ENCODE results near the gene NES.

NES gene

DNA sequence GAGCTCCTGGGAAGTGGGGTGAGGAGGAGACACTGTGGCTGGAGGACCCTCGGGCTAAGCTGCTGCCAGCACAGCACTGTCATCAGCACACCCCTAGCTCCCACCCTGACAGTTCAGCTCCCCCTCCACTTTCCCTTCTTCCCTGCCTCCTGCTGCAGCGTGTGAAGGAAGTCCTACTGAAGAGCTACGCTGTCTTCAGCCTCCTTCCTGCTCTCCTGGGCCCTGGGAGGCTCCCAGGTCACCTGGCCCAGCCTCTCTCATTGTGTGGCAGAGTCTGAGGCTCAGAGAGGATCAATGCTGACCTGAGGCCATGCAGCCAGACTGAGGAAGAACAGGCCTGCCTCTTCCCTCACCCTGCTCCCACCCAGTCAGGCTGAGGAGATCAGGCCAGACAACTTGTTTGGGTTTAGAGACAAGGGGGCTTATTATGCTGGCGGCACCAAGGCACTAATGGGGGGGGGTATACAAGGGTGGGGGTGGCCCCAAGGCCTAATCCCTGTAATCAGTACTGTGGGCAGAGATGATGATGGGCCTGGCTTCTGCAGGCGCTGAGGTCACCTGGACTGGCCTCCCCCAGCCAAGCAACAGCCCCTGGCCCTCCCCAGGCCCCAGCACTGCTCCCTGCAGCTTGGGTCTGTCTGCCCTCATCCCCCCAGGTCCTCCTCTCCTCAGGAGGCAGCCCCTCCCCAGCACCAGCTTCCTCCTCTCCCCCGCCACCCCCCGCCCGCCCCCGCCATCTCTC is 9.1 kb downstream of the NES start:
- H3K4me3 ChIP-seq (ENCODE audit: low read length), result no peak overlapping the region
- TF ChIP-seq, protein P1, sequence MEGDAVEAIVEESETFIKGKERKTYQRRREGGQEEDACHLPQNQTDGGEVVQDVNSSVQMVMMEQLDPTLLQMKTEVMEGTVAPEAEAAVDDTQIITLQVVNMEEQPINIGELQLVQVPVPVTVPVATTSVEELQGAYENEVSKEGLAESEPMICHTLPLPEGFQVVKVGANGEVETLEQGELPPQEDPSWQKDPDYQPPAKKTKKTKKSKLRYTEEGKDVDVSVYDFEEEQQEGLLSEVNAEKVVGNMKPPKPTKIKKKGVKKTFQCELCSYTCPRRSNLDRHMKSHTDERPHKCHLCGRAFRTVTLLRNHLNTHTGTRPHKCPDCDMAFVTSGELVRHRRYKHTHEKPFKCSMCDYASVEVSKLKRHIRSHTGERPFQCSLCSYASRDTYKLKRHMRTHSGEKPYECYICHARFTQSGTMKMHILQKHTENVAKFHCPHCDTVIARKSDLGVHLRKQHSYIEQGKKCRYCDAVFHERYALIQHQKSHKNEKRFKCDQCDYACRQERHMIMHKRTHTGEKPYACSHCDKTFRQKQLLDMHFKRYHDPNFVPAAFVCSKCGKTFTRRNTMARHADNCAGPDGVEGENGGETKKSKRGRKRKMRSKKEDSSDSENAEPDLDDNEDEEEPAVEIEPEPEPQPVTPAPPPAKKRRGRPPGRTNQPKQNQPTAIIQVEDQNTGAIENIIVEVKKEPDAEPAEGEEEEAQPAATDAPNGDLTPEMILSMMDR (IDR thresholded peaks at IDR 0.05; ENCODE audit: low read length), result no peak
- TF ChIP-seq EZH2phosphoT487 (IDR thresholded peaks at IDR 0.05; ENCODE audit: low read length) (no peak), EZH2 (optimal IDR thresholded peaks at IDR 0.05; ENCODE audit: low read depth, low read length) (no peak)
- H3K4me2 ChIP-seq (ENCODE audit: low read depth, low read length), result no peak overlapping the region
- H2AFZ ChIP-seq (ENCODE audit: low read length), result no peak overlapping the region
- no peak overlapping the region for H3K9ac ChIP-seq (ENCODE audit: low read length)
- H3K36me3 ChIP-seq (replicated peaks; ENCODE audit: insufficient read depth, low read length), result no peaks in the 10 kb centered on the region
- H3K9me3 ChIP-seq (replicated peaks; ENCODE audit: insufficient read depth, low read length), result no peaks in the 10 kb centered on the region
- no peaks in the 10 kb centered on the region for H3F3A ChIP-seq (ENCODE audit: insufficient read depth, low read length)
- no peaks in the 10 kb centered on the region for H4K20me1 ChIP-seq (ENCODE audit: insufficient read depth, low read length)
- H3K27me3 ChIP-seq (replicated peaks; ENCODE audit: insufficient read depth, low read length), result peaks cover 34% of the 10 kb centered on the region
- H3K79me2 ChIP-seq (ENCODE audit: low read length), result no peaks in the 10 kb centered on the region
- H3K27ac ChIP-seq (ENCODE audit: low read length), result no peak overlapping the region
- peaks cover 25% of the 10 kb centered on the region for H3K4me1 ChIP-seq (ENCODE audit: low read length)
- no peak for DNase-seq
- no peaks in the 10 kb centered on the region for H3K9me2 ChIP-seq (replicated peaks; ENCODE audit: insufficient read depth, low read length)

DNA sequence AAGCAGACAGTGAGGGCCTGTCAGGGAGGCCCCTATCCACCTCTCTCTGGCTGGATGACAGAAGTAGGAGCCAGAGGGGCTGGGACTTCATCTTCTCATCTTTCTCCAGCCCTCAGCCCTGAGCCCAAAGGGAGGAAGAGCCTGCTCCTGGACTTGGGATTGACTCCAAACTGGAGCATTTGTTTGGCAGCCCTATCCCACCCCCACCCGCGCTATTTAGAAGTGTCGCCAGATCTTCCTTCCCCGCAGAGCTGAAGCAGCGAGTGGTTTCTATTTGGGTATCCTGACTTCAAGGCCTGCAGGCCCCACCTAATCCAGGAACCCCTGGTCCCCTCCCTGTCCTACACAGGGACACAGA is 9.6 kb downstream of the NES start:
- Histone ChIP-seq H3K27me3 (replicated peaks; ENCODE audit: insufficient read depth, low read length) (peaks cover 28% of the 10 kb centered on the region), H4K20me1 (ENCODE audit: insufficient read depth, low read length) (no peaks in the 10 kb centered on the region), H3K9me2 (replicated peaks; ENCODE audit: insufficient read depth, low read length) (no peaks in the 10 kb centered on the region), H3K79me2 (ENCODE audit: low read length) (no peaks in the 10 kb centered on the region), H3F3A (ENCODE audit: insufficient read depth, low read length) (no peaks in the 10 kb centered on the region), H3K9me3 (replicated peaks; ENCODE audit: insufficient read depth, low read length) (no peaks in the 10 kb centered on the region), H2AFZ (ENCODE audit: low read length) (no peak overlapping the region), H3K9ac (ENCODE audit: low read length) (no peak overlapping the region), H3K4me1 (ENCODE audit: low read length) (peaks cover 31% of the 10 kb centered on the region), H3K36me3 (replicated peaks; ENCODE audit: insufficient read depth, low read length) (no peaks in the 10 kb centered on the region), H3K4me3 (ENCODE audit: low read length) (no peak overlapping the region), H3K4me2 (ENCODE audit: low read depth, low read length) (no peak overlapping the region), H3K27ac (ENCODE audit: low read length) (no peak overlapping the region)
- DNase-seq, result no peak
- TF ChIP-seq EZH2phosphoT487 (IDR thresholded peaks at IDR 0.05; ENCODE audit: low read length) (no peak), EZH2 (optimal IDR thresholded peaks at IDR 0.05; ENCODE audit: low read depth, low read length) (no peak)
- TF ChIP-seq, protein P1 (IDR thresholded peaks at IDR 0.05; ENCODE audit: low read length), result no peak

DNA sequence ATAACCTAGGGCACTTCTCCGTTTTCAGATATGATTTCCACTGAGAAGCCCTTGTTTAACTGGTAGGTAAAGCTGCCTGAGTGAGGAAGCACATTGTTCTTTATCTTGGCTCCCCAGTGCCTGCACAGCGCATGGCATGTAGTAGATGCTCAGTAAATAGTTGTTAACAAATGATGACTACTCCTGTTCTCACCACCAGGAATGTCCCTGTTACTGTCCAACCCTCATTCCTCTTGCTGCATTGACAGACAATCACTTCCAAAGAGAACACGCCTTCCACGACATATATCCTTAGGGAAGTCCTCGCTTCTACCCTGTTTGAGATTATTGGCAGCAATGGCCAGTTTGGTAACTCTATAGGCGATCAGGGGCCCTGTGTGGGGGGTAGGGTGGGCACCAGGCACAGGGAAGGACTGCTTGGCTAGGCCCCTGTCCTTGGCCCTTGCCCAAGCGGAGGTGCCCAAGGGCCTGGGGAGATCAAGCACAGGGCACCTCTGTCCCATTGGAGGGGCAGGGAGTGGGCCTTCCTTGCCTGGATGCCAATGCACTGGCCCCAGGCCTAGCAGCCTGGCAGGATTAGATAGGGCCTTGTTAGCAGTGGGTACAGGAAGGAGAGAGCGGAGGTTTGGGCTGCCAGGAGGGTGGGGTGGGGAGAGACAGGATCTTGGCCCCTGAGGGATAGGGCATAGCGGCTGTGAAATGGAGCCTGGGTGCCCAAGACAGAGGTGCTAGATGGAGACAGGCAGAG is 10.2 kb downstream of the NES start:
- Histone ChIP-seq H3K4me2 (ENCODE audit: low read depth, low read length) (no peak overlapping the region), H3K79me2 (ENCODE audit: low read length) (no peaks in the 10 kb centered on the region), H3F3A (ENCODE audit: insufficient read depth, low read length) (peaks cover 5% of the 10 kb centered on the region; the same call in 1 of the 2 replicates), H3K4me3 (ENCODE audit: low read length) (no peak overlapping the region), H2AFZ (ENCODE audit: low read length) (no peak overlapping the region), H4K20me1 (ENCODE audit: insufficient read depth, low read length) (no peaks in the 10 kb centered on the region), H3K9me3 (replicated peaks; ENCODE audit: insufficient read depth, low read length) (no peaks in the 10 kb centered on the region), H3K27me3 (replicated peaks; ENCODE audit: insufficient read depth, low read length) (peaks cover 23% of the 10 kb centered on the region), H3K4me1 (ENCODE audit: low read length) (peaks cover 36% of the 10 kb centered on the region), H3K9me2 (replicated peaks; ENCODE audit: insufficient read depth, low read length) (no peaks in the 10 kb centered on the region), H3K9ac (ENCODE audit: low read length) (no peak overlapping the region), H3K36me3 (replicated peaks; ENCODE audit: insufficient read depth, low read length) (no peaks in the 10 kb centered on the region), H3K27ac (ENCODE audit: low read length) (no peak overlapping the region)
- no peak for TF ChIP-seq EZH2phosphoT487 (IDR thresholded peaks at IDR 0.05; ENCODE audit: low read length)
- TF ChIP-seq, protein P1 (IDR thresholded peaks at IDR 0.05; ENCODE audit: low read length), result no peak
- TF ChIP-seq EZH2 (optimal IDR thresholded peaks at IDR 0.05; ENCODE audit: low read depth, low read length), result no peak
- DNase-seq, result no peak

All from MM.1S (cell line).